Chondrocyte (in vitro differentiated cells): Measurements from ENCODE around the gene RAC3. TPM values are rescaled to one million over a fixed set of nuclear protein-coding genes. Genes with fewer than 3 reads are reported as not detected.

ENCODE experiments used
- DNase-seq: peaks from one replicate; pipeline ENCODE4 v3.0.0; 2021; ENCODE audit warnings: mixed read lengths, low spot score
- H3K27ac Mint-ChIP-seq: one replicate; pipeline ENCODE4 v1.8.0; 2021; ENCODE audit warnings: mild to moderate bottlenecking, moderate library complexity, mixed read lengths; ENCODE audit not compliant: unreplicated experiment
- H3K27me3 Mint-ChIP-seq: 2 replicates; pipeline ENCODE4 v1.8.0; 2021; ENCODE audit warnings: low read depth, mixed read lengths
- H3K36me3 Mint-ChIP-seq: 2 replicates; pipeline ENCODE4 v1.8.0; 2021; ENCODE audit warnings: low read depth, mixed read lengths
- H3K4me1 Mint-ChIP-seq: 2 replicates; pipeline ENCODE4 v1.8.0; 2021; ENCODE audit warnings: low read depth, mild to moderate bottlenecking, mixed read lengths
- H3K4me3 Mint-ChIP-seq: one replicate; pipeline ENCODE4 v1.8.0; 2021; ENCODE audit warnings: mild to moderate bottlenecking, moderate library complexity, mixed read lengths; ENCODE audit not compliant: unreplicated experiment
- H3K9me3 Mint-ChIP-seq: 2 replicates; pipeline ENCODE4 v1.8.0; 2021; ENCODE audit warnings: low read depth, mixed read lengths
- CTCF ChIP-seq: fragments of 200-600 bp; sonication (generic); IDR thresholded peaks from 2 replicates; pipeline ENCODE4 v1.5.0; 2021; ENCODE audit warnings: antibody characterized with exemption, mild to moderate bottlenecking, moderate library complexity
- total RNA-seq: library from RNA; stranded (reverse); gene quantifications from 3 replicates; pipeline ENCODE4 v1.2.1, GENCODE V29; 2021

The RAC3 gene
- total RNA-seq, 1 donor from 2014 or later = 32.7 TPM

DNA sequence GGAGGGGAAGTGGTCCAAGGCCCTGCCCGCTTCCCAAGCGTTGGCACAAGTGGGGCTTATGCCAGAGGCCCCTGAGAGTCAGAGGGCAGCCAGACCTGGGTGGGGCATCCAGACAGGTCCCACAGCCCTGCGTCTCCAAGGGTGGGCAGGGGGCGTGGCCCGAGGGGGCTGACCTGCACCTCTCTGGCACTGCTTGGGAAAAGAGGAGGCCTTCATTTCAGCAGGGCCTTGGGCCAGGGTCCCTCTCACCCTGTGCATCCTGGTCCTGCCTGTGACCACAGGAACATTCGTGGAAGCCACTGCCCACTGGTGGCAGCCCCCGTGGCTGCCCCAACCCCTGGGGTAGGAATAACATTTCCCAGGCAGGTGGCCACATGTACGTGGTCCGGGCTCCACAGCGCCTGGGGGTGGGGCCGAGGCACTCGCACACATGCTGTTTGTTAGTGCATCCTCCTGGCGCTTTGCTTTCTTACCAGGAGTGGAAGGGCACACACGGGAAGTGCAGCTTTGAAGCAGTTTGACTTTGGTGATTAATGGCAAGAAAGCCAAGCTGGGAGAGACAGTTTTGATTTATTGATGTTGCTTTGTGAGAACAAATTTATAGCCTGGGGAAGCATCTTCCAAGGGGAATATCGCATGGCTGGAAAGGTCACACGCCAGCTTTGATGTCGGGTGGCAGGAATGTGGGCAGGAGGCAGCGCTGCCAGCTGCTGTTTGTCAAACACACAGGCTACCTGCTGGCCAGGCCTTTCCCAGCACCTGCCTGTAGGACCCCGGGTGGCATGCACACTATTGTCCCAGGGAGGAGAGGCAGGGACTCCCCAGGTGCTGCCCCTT is 13.1 kb upstream of the RAC3 start:
- Mint-ChIP-seq H3K36me3 (no peaks in the 10 kb centered on the region), H3K4me3 (no peak overlapping the region), H3K9me3 (no peaks in the 10 kb centered on the region), H3K27me3 (no peaks in the 10 kb centered on the region), H3K27ac (no peak overlapping the region), H3K4me1 (peaks cover 10% of the 10 kb centered on the region)
- no peak for TF ChIP-seq CTCF
- DNase-seq = no peak

DNA sequence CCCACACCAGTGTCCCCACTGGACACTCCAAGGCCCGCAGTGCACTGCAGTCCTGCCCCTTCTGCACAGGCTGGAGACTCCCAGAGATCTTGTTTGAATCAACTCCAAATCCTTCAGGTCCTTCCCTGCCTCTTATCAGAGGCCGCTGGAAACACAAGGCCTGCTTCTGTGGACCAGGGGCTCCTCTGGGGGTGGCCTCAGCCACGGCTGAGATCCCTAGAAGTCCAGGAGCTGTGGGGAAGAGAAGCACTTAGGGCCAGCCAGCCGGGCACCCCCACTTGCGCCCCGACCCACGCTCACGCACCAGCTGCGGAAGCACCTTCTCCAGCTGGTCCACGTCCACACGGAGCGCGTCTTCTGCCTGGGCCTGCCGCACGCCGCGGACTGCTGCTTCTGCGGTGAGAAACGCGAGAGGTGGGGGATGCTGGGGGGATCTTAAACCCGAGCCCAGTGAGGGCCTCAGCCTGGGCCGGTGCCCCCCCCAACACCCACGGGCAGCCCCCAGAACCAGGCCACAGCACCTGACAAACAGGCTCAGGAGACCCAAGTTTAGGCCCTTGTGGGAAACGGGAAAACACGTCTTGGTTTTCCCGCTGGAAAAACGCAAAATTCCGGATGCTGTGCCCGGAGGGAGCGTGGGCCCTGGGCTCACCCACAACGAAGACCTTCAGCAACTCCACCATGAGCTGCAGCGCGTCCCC is 12.3 kb upstream of the RAC3 start:
- H3K36me3 Mint-ChIP-seq = no peaks in the 10 kb centered on the region
- no peak overlapping the region for H3K27ac Mint-ChIP-seq

GRCh38 chr17:82019690-82020571 is 11.5 kb upstream of the RAC3 start:
- Mint-ChIP-seq H3K36me3 (no peaks in the 10 kb centered on the region), H3K27ac (no peak overlapping the region), H3K4me3 (no peak overlapping the region), H3K9me3 (no peaks in the 10 kb centered on the region), H3K4me1 (peaks cover 18% of the 10 kb centered on the region), H3K27me3 (no peaks in the 10 kb centered on the region)
- peak; percentile 79 for TF ChIP-seq CTCF
- DNase-seq = no peak

More for the DNA sequence above, 12.3 kb upstream of the RAC3 start:
- no peaks in the 10 kb centered on the region for H3K9me3 Mint-ChIP-seq
- H3K4me3 Mint-ChIP-seq = no peak overlapping the region
- no peak for TF ChIP-seq CTCF
- DNase-seq = no peak
- no peaks in the 10 kb centered on the region for H3K27me3 Mint-ChIP-seq
- peaks cover 16% of the 10 kb centered on the region for H3K4me1 Mint-ChIP-seq

- H3K27ac Mint-ChIP-seq = no peak overlapping the region
- no peak for TF ChIP-seq CTCF
- no peaks in the 10 kb centered on the region for H3K27me3 Mint-ChIP-seq
- no peak for DNase-seq
- peaks cover 18% of the 10 kb centered on the region for H3K4me1 Mint-ChIP-seq
- H3K36me3 Mint-ChIP-seq = no peaks in the 10 kb centered on the region
- no peaks in the 10 kb centered on the region for H3K9me3 Mint-ChIP-seq
- H3K4me3 Mint-ChIP-seq = no peak overlapping the region
These were observed 10.8 kb upstream of the RAC3 start for GRCh38 chr17:82020572-82021106.
